ENCODE measurements around the gene SORCS2. TPM values are rescaled to one million over a fixed set of nuclear protein-coding genes. Genes with fewer than 3 reads are reported as not detected.

SORCS2 gene
- total RNA-seq, 1 experiment from 2014 or later, result 0.15 TPM

GRCh38 chr4:7436256-7436655 lies 243.9 kb downstream of the SORCS2 start:
- Histone ChIP-seq H3K36me3 (ENCODE audit: control insufficient read depth, insufficient read depth, low read length) (no peaks in the 10 kb centered on the region), H3K27me3 (ENCODE audit: control insufficient read depth, insufficient read depth, low read length) (no peaks in the 10 kb centered on the region), H3K27ac (ENCODE audit: low read length) (no peak overlapping the region), H3K9me3 (ENCODE audit: control insufficient read depth, insufficient read depth, low read depth, low read length) (no peaks in the 10 kb centered on the region), H3K4me3 (ENCODE audit: low read depth in 2 of 2, low read length in 2 of 2) (no peak overlapping the region), H3K4me1 (ENCODE audit: control insufficient read depth, insufficient read depth, low read length) (no peaks in the 10 kb centered on the region)
- BruUV-seq (replicated peaks), result no TSS peak
- CTCF ChIA-PET, result no interaction called here
- no peak for ATAC-seq
- in situ Hi-C loops (cut with HindIII; ENCODE audit: low pct_unique_long_range_greater_than_20kb, low sequenced_read_pairs), result no loop called here
- POLR2A ChIA-PET, result no interaction called here
- TF ChIP-seq, protein P1, sequence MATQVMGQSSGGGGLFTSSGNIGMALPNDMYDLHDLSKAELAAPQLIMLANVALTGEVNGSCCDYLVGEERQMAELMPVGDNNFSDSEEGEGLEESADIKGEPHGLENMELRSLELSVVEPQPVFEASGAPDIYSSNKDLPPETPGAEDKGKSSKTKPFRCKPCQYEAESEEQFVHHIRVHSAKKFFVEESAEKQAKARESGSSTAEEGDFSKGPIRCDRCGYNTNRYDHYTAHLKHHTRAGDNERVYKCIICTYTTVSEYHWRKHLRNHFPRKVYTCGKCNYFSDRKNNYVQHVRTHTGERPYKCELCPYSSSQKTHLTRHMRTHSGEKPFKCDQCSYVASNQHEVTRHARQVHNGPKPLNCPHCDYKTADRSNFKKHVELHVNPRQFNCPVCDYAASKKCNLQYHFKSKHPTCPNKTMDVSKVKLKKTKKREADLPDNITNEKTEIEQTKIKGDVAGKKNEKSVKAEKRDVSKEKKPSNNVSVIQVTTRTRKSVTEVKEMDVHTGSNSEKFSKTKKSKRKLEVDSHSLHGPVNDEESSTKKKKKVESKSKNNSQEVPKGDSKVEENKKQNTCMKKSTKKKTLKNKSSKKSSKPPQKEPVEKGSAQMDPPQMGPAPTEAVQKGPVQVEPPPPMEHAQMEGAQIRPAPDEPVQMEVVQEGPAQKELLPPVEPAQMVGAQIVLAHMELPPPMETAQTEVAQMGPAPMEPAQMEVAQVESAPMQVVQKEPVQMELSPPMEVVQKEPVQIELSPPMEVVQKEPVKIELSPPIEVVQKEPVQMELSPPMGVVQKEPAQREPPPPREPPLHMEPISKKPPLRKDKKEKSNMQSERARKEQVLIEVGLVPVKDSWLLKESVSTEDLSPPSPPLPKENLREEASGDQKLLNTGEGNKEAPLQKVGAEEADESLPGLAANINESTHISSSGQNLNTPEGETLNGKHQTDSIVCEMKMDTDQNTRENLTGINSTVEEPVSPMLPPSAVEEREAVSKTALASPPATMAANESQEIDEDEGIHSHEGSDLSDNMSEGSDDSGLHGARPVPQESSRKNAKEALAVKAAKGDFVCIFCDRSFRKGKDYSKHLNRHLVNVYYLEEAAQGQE (IDR thresholded peaks at IDR 0.05; ENCODE audit: insufficient read depth in 1 of 2, low read depth in 2 of 2, low read length in 1 of 2), result no peak
- TF ChIP-seq SIN3A (IDR thresholded peaks at IDR 0.05; ENCODE audit: borderline replicate concordance, insufficient read depth, low read depth, low read length) (no peak), CTCF (IDR thresholded peaks at IDR 0.05) (no peak), TCF7L2 (IDR thresholded peaks at IDR 0.05; ENCODE audit: low read depth, low read length) (no peak), POLR2AphosphoS5 (IDR thresholded peaks at IDR 0.05; ENCODE audit: low read depth, low read length) (no peak)
- DNase-seq (ENCODE audit: low read depth, low spot score), result no peak
- intact Hi-C loops (cut with micrococcal nuclease; ENCODE audit: unreplicated experiment), result no loop called here

DNA sequence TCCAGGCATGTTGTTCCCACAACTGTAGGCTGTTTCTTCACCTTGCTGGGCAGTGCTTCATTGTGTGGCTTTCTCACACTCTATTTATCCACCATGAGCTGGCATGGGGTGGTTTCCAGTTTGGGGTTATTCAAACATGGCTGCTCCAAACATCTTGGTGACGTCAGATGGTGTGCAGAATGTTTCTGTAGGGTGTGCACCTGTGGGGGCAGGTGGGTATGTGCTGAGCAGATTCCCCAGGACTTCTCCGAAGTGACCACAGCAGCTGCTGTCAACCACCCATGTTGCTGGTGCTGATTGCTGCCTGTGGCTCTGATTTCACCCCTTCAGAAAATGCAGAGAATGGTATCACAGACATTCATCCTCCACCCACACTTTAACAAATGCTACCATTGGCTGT lies 247.4 kb downstream of the SORCS2 start:
- Histone ChIP-seq H3K27me3 (ENCODE audit: control insufficient read depth, insufficient read depth, low read length) (no peaks in the 10 kb centered on the region), H3K27ac (ENCODE audit: low read length) (no peak overlapping the region), H3K9me3 (ENCODE audit: control insufficient read depth, insufficient read depth, low read depth, low read length) (no peaks in the 10 kb centered on the region), H3K36me3 (ENCODE audit: control insufficient read depth, insufficient read depth, low read length) (no peaks in the 10 kb centered on the region), H3K4me3 (ENCODE audit: low read depth in 2 of 2, low read length in 2 of 2) (no peak overlapping the region), H3K4me1 (ENCODE audit: control insufficient read depth, insufficient read depth, low read length) (no peaks in the 10 kb centered on the region)
- intact Hi-C loops (cut with micrococcal nuclease; ENCODE audit: unreplicated experiment), result no loop called here
- POLR2A ChIA-PET, result no interaction called here
- BruUV-seq (replicated peaks), result no TSS peak
- in situ Hi-C loops (cut with HindIII; ENCODE audit: low pct_unique_long_range_greater_than_20kb, low sequenced_read_pairs), result no loop called here
- ATAC-seq (no peak), DNase-seq (ENCODE audit: low read depth, low spot score) (no peak)
- CTCF ChIA-PET, result no interaction called here
- TF ChIP-seq TCF7L2 (IDR thresholded peaks at IDR 0.05; ENCODE audit: low read depth, low read length) (no peak), SIN3A (IDR thresholded peaks at IDR 0.05; ENCODE audit: borderline replicate concordance, insufficient read depth, low read depth, low read length) (no peak), POLR2AphosphoS5 (IDR thresholded peaks at IDR 0.05; ENCODE audit: low read depth, low read length) (no peak), CTCF (IDR thresholded peaks at IDR 0.05) (no peak)
- TF ChIP-seq, protein P1 (IDR thresholded peaks at IDR 0.05; ENCODE audit: insufficient read depth in 1 of 2, low read depth in 2 of 2, low read length in 1 of 2), result no peak

Measured in Panc1 (cell line).